ENCODE results near the gene ANO10. TPM values are rescaled to one million over a fixed set of nuclear protein-coding genes. Genes with fewer than 3 reads are reported as not detected.

ANO10 gene
- total and polyA plus RNA-seq, 2 of the 8 experiments (the other 6 are each of a cell fraction or from before 2014, with no cell fraction given) = 38.0 to 53.2 TPM

GRCh38 chr3:43512754-43513404 lies 108.9 kb downstream of the ANO10 start:
- no peak overlapping the region for H2AFZ ChIP-seq (ENCODE audit: low read length)
- H3K27me3 ChIP-seq (replicated peaks in 1 of 4; ENCODE audit: control insufficient read depth in 3 of 4, extremely low read depth in 1 of 4, insufficient read depth in 3 of 4, low read length in 3 of 4) = no peaks in the 10 kb centered on the region
- H3K56ac ChIP-seq (replicated peaks; ENCODE audit: insufficient read length, low read depth, low read length) = no peak overlapping the region
- no peak for FAIRE-seq
- no peak overlapping the region for H2BK20ac ChIP-seq (ENCODE audit: low read length)
- H4K5ac ChIP-seq (ENCODE audit: insufficient read length, low read depth, low read length) = no peak overlapping the region
- H2BK120ac ChIP-seq (replicated peaks; ENCODE audit: low read depth, low read length) = no peak overlapping the region
- no peak overlapping the region for H4K8ac ChIP-seq (ENCODE audit: extremely low read depth, insufficient read depth, low read length)
- peaks cover 0 to 3% (median 0%) of the 10 kb centered on the region in 4 experiments; a peak in 2 of 8 replicates for H3K36me3 ChIP-seq (ENCODE audit: control insufficient read depth in 2 of 4, insufficient read depth in 4 of 4, low read length in 3 of 4)
- H3K4me3 ChIP-seq (ENCODE audit: extremely low read depth in 1 of 4, insufficient read depth in 2 of 4, low read depth in 3 of 4, low read length in 4 of 4) = no peak overlapping the region
- no peak overlapping the region for H3K14ac ChIP-seq (ENCODE audit: insufficient read length)
- H4K20me1 ChIP-seq (replicated peaks in 1 of 2; ENCODE audit: control insufficient read depth in 1 of 2, insufficient read depth in 2 of 2, low read length in 2 of 2) = no peaks in the 10 kb centered on the region
- H3K4me1 ChIP-seq (replicated peaks in 1 of 4; ENCODE audit: control insufficient read depth in 3 of 4, insufficient read depth in 4 of 4, low read length in 3 of 4) = 0 out of 7 replicates have a peak, but pooled peaks cover 0 to 3% (median 0%) of the 10 kb centered on the region in 4 experiments
- no peaks in the 10 kb centered on the region for H3K79me1 ChIP-seq (ENCODE audit: low read depth, low read length)
- H4K91ac ChIP-seq (replicated peaks; ENCODE audit: insufficient read length, low read length) = no peak overlapping the region
- no peak overlapping the region for H3K4me2 ChIP-seq (ENCODE audit: insufficient read depth in 1 of 2, low read depth in 2 of 2, low read length in 2 of 2)
- no peak overlapping the region for H2BK5ac ChIP-seq (ENCODE audit: low read depth, low read length)
- DNase-seq (ENCODE audit: low read depth in 1 of 2, low spot score in 2 of 2) = no peak
- POLR2A ChIA-PET (ENCODE audit: partially characterized antibody) = no interaction called here
- H3K18ac ChIP-seq (ENCODE audit: extremely low read depth, low read length) = no peak overlapping the region
- no peak overlapping the region for H3K23ac ChIP-seq (ENCODE audit: insufficient read length)
- 86% methylated on average over 5 of the region's 5 CpGs; no CpG with 5 or more reads in 1 of the 2 experiments for WGBS, 2 experiments (ENCODE audit: extremely low coverage in 1 of 2, insufficient coverage in 1 of 2, insufficient read length in 1 of 2, insufficient replicate concordance in 2 of 2, low coverage in 1 of 2, low lambda C conversion rate in 2 of 2, missing lambda C conversion rate in 1 of 2)
- no peak overlapping the region for H2BK15ac ChIP-seq (ENCODE audit: low read length)
- no peak overlapping the region for H3K9ac ChIP-seq (replicated peaks in 1 of 4; ENCODE audit: extremely low read depth in 1 of 4, low read depth in 3 of 4, low read length in 3 of 4)
- CTCF ChIA-PET (ENCODE audit: partially characterized antibody) = interaction anchor here (4.8 kb wide), 1 partner anchor 10 kb away, joined by 20 read pairs; no protein-coding TSS in a partner anchor
- H3K27ac ChIP-seq (ENCODE audit: low read depth, low read length) = no peak overlapping the region
- no peak for TF ChIP-seq BCL11A (IDR thresholded peaks at IDR 0.05; ENCODE audit: low read depth in 2 of 2, low read length in 2 of 2)
- H3K23me2 ChIP-seq (ENCODE audit: low read depth, low read length) = no peaks in the 10 kb centered on the region
- H3K4ac ChIP-seq (replicated peaks; ENCODE audit: insufficient read length, low read depth, low read length) = no peak overlapping the region
- H3K9me3 ChIP-seq (ENCODE audit: insufficient read depth in 2 of 2, low read depth in 1 of 2, low read length in 1 of 2) = peaks cover 0 to 2% of the 10 kb centered on the region in 2 experiments; a peak in 1 of 4 replicates
- H3K79me2 ChIP-seq (ENCODE audit: control insufficient read depth in 1 of 2, insufficient read depth in 2 of 2, low read length in 2 of 2) = no peaks in the 10 kb centered on the region
- no peak overlapping the region for H2AK5ac ChIP-seq (ENCODE audit: low read depth, low read length)
- H2BK12ac ChIP-seq (ENCODE audit: low read depth, low read length) = no peak overlapping the region

Data from H1 (cell line).